ENCODE data around the gene SPRING1. TPM values are rescaled to one million over a fixed set of nuclear protein-coding genes. Genes with fewer than 3 reads are reported as not detected.

SPRING1 gene
- 12.1 and 17.5 TPM in 2 replicates for total RNA-seq

DNA sequence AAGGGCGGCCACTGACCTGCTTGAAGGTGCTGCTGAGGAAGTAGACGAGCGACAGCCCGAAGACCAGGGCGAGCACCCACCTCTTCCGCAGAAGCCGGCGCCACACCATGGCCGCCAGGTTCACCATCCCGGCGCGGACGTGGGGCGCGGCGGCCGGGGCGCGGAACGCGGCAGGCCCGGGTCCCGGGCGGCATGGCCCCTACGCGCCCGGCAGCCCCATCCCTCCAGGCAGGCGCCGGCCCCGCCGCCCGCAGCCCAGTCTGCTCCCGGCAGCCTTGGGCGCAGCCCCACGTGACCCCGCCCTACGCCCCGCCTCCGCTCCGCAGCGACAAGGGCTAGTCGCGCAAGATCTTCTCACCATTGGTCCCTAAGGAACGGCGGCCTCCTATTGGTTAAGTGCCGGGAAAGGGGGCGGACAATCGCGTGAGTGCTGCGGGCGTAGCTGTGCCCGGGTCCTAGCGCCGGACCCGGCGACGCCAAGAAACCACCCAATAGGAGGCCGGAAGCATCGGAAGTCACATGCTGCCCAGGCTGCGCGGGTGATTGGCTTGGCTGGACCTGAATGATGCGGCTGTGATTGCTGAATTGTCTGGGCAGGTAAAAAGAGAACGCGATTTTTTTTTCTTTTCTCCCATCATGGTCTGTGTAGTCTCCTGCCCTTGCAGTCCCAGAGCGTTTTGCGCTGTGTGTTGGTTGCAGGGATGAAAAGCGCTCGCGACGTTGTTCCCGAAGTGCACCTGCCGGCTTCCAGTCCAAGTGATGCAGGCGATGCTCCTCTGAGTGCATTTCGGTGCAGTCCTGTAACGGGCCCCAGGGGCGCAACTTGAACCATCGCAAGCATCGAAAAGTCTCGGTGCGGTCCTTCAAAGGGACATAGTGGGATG, at the start of gene SPRING1, which contains the start of gene RNFT2:
TSS of gene SPRING1 (minus strand) at position 296 of the 884 bp plus-strand sequence. CDS start at position 127, 169 bp downstream.
TSS of gene RNFT2 (plus strand) at position 542 of the 884 bp plus-strand sequence. CDS start 2,183 bp downstream, outside the sequence.

Other genes starting within 250 kb of the SPRING1 start
- gene MAP1LC3B2, start 178.7 kb downstream of the SPRING1 start, total RNA-seq = 0.14 and 0.28 TPM in 2 replicates
- 0.74 and 1.3 TPM in 2 replicates for gene RNFT2, start 246 bp upstream of the SPRING1 start, total RNA-seq
- gene HRK, start 143.4 kb upstream of the SPRING1 start, total RNA-seq = not detected in 2 replicates
- 14.9 and 17.4 TPM in 2 replicates for gene FBXW8, start 172.9 kb upstream of the SPRING1 start, total RNA-seq